Right hindlimb (tissue), 1 donor: ENCODE measurements around the gene ETS1.

Experiments used
- DNase-seq: peaks from one replicate; pipeline ENCODE4 v3.0.0-alpha.2; 2018

The ETS1 gene

GRCh38 chr11:128535468-128536457 lies 51.6 kb downstream of the ETS1 start:
- DNase-seq = no peak

- DNase-seq = no peak
These were observed 53.9 kb downstream of the ETS1 start for GRCh38 chr11:128533472-128533871.

- no peak for DNase-seq
These were observed 54.7 kb downstream of the ETS1 start for GRCh38 chr11:128532572-128533091.

GRCh38 chr11:128532016-128532571 lies 55.3 kb downstream of the ETS1 start:
- no peak for DNase-seq

- DNase-seq = no peak
These were observed 55.8 kb downstream of the ETS1 start for GRCh38 chr11:128531588-128531987.

- DNase-seq = no peak
These were observed 57.0 kb downstream of the ETS1 start for GRCh38 chr11:128530118-128531074.

- no peak for DNase-seq
These were observed 59.1 kb downstream of the ETS1 start for GRCh38 chr11:128528294-128528693.

GRCh38 chr11:128527046-128527445 lies 60.3 kb downstream of the ETS1 start:
- no peak for DNase-seq

- no peak for DNase-seq
These were observed 61.7 kb downstream of the ETS1 start for GRCh38 chr11:128525411-128526243.

GRCh38 chr11:128524172-128524571 lies 63.2 kb downstream of the ETS1 start:
- no peak for DNase-seq

- DNase-seq = no peak
These were observed 63.7 kb downstream of the ETS1 start for GRCh38 chr11:128523641-128524040.

GRCh38 chr11:128522943-128523518 lies 64.3 kb downstream of the ETS1 start:
- DNase-seq = no peak

GRCh38 chr11:128522055-128522942 lies 65.1 kb downstream of the ETS1 start:
- DNase-seq = peak; percentile 96

GRCh38 chr11:128521682-128522054 lies 65.7 kb downstream of the ETS1 start:
- peak; percentile 66 for DNase-seq

GRCh38 chr11:128520888-128521681 lies 66.3 kb downstream of the ETS1 start:
- peak; percentile 41 for DNase-seq

- DNase-seq = no peak
These were observed 67.0 kb downstream of the ETS1 start for GRCh38 chr11:128520206-128520887.

GRCh38 chr11:128519338-128519737 lies 68.0 kb downstream of the ETS1 start:
- DNase-seq = no peak

GRCh38 chr11:128518493-128519207 lies 68.7 kb downstream of the ETS1 start:
- DNase-seq = no peak
